AG04450 (cell line): ENCODE measurements around the gene NACC2. TPM values are rescaled to one million over a fixed set of nuclear protein-coding genes. Genes with fewer than 3 reads are reported as not detected.

Experiments
- CTCF ChIA-PET: fragments of 300-600, 350-600 bp; formaldehyde crosslinking; extraction: SDS; loops from one replicate; lab custom pipeline; 2022; ENCODE audit warnings: antibody characterized with exemption, inconsistent platforms; lab: Charles Lee
- POLR2A ChIA-PET: fragments of 350-600 bp; formaldehyde crosslinking; extraction: SDS; loops from one replicate; lab custom pipeline; 2021; ENCODE audit warnings: antibody characterized with exemption, inconsistent platforms; lab: Yijun Ruan, JAX
- DNase-seq: peaks from one replicate; pipeline ENCODE4 v3.0.0-alpha.2; 2011; ENCODE audit warnings: low read depth, low spot score
- H3K27ac ChIP-seq: one replicate; pipeline ENCODE4 v1.5.1; 2012; ENCODE audit warnings: low read depth, low read length, control low read depth
- H3K27me3 ChIP-seq: one replicate; pipeline ENCODE4 v1.6.0; 2012; ENCODE audit warnings: low read length; ENCODE audit not compliant: control insufficient read depth, insufficient read depth
- H3K4me3 ChIP-seq: 2 replicates; pipeline ENCODE4 v1.5.1; 2011; ENCODE audit warnings: mild to moderate bottlenecking, low read depth, low read length, control low read depth
- H3K9me3 ChIP-seq: 2 replicates; pipeline ENCODE4 v1.5.1; 2012; ENCODE audit warnings: low read length; ENCODE audit not compliant: control insufficient read depth, insufficient read depth
- polyA plus RNA-seq: library from polyadenylated mRNA; depleted of rRNA; stranded (reverse); fragments of >200 nt; gene quantifications from 2 replicates; pipeline ENCODE4 v1.2.3, GENCODE V29; 2011
- TF ChIP-seq, protein P1 (sequence below): IDR thresholded peaks from 2 replicates; pipeline ENCODE4 v1.5.1; 2011; ENCODE audit warnings: low read depth, low read length, control low read depth, inconsistent platforms

Gene NACC2
- polyA plus RNA-seq, 1 experiment: 11.7 TPM

DNA sequence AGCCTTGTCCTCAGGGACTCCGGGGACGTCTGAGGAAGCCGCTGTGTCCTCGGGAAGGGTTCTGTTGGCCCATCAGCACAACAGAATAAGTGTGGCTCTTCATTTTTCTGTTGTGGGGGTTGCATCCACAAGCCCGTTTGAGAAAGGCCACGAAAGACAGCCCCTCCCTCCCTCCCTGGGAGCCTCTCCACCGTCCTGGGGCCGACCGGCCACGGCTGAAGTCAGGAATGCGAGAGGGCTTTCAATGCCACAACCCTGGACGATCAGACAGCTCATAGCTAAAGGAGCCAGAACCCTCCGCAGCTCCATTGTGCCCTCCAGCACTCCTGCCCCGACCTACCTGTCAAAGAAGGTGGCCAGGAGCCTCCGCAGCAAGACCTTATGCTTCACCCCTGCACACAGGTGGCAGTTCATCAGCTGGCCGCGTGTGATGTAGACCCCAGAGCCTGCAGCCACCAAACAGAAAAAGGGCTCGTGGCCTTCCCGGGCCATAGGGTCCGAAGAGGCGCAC lies 81.5 kb downstream of the NACC2 start:
- DNase-seq: no peak
- POLR2A ChIA-PET: no interaction called here

DNA sequence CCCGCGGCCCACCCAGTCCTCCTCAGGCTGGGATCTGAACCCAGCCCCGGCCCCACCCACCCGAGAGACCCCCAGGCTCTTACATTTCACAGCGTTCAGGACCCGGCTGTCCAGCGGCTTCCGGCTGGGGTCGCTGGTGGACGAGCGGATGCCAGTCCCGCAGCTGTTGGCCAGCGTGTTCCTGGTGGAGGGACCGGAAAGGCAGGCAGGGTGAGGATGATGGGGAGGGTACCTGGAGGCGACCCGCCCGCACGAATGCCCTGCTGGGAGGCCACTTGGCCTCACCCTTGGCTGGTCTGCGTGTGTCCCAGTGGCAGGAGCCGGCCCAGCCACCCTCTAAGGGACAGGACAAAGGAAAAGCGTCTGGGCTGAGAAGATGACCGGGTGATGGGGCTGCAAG lies 82.0 kb downstream of the NACC2 start:
- Histone ChIP-seq H3K9me3 (peaks cover 14% of the 10 kb centered on the region), H3K4me3 (no peak overlapping the region), H3K27ac (no peak overlapping the region), H3K27me3 (no peaks in the 10 kb centered on the region)
- CTCF ChIA-PET: interaction anchor here (1.1 to 1.5 kb wide), 2 partner anchors 44 to 76 kb away, joined by 3 read pairs; no protein-coding TSS in a partner anchor
- DNase-seq: no peak
- POLR2A ChIA-PET: no interaction called here
- TF ChIP-seq, protein P1, sequence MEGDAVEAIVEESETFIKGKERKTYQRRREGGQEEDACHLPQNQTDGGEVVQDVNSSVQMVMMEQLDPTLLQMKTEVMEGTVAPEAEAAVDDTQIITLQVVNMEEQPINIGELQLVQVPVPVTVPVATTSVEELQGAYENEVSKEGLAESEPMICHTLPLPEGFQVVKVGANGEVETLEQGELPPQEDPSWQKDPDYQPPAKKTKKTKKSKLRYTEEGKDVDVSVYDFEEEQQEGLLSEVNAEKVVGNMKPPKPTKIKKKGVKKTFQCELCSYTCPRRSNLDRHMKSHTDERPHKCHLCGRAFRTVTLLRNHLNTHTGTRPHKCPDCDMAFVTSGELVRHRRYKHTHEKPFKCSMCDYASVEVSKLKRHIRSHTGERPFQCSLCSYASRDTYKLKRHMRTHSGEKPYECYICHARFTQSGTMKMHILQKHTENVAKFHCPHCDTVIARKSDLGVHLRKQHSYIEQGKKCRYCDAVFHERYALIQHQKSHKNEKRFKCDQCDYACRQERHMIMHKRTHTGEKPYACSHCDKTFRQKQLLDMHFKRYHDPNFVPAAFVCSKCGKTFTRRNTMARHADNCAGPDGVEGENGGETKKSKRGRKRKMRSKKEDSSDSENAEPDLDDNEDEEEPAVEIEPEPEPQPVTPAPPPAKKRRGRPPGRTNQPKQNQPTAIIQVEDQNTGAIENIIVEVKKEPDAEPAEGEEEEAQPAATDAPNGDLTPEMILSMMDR: no peak

More for the DNA sequence above, 81.5 kb downstream of the NACC2 start:
- Histone ChIP-seq H3K27me3 (no peaks in the 10 kb centered on the region), H3K27ac (no peak overlapping the region), H3K4me3 (no peak overlapping the region), H3K9me3 (peaks cover 14% of the 10 kb centered on the region)
- CTCF ChIA-PET: interaction anchor here (1.1 to 1.5 kb wide), 2 partner anchors 44 to 76 kb away, joined by 3 read pairs; no protein-coding TSS in a partner anchor
- TF ChIP-seq, protein P1: no peak

DNA sequence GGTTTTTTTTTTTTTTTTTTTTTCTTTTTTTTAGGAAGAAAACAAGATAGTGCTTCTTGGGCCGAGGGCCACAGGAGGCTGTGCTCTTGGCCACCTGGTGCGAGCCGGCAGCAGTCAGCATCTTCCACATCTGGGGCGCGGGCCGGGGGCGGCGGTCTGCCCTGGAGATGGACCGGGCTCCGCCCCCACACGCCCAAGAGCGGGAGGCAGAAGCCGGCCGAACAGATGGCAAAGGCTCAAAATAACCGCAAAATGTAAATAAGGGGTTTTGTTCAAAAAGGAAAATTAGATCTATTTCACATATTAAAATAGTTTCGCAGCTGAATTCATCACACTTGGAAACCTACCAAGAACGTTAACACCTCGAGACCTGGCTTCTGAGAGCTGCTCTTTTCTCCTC lies 82.4 kb downstream of the NACC2 start:
- TF ChIP-seq, protein P1: no peak
- Histone ChIP-seq H3K27ac (no peak overlapping the region), H3K4me3 (no peak overlapping the region), H3K9me3 (peaks cover 14% of the 10 kb centered on the region), H3K27me3 (no peaks in the 10 kb centered on the region)
- ChIA-PET CTCF (no interaction called here), POLR2A (no interaction called here)
- DNase-seq: no peak

DNA sequence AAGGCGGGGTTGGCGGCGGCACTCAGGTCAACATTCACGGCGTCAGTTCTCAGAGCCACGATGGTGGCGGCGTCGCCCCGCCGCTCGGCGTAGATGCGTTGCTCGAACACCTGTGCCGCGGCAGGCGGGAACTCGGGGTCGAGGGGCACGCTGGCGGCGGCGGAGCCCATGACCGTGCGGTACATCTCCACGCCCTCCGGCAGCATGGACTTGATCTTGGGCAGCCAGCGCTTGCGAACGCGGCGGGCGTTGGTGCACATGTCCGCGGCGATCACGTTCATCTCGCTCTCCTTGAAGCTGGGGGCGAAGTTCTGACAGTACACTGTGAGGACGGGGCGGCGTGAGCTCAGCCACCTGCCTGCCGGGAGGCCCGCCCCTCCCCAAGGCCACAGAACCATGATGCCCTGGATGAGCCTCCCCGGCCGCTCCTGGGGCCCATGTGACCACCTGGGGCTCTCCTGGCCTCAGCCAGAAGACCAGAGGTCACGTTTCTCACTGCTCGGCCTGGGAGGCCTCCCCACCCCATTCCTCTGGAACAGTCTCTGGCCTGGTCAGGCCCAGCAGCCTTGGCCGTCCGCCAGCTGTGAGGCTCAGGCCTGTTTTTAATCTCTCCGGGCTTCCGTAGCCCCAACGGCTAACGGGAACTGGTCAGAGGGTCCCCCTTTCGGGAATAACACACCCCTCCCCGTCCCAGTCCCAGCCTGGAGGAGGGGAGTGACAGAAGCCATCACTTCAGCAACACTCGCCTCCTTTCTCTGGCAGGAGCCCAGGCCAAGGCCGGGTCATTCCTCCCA lies 83.2 kb downstream of the NACC2 start:
- TF ChIP-seq, protein P1: no peak
- no peak overlapping the region for H3K27ac ChIP-seq
- no peaks in the 10 kb centered on the region for H3K27me3 ChIP-seq
- ChIA-PET POLR2A (no interaction called here), CTCF (no interaction called here)
- no peak overlapping the region for H3K4me3 ChIP-seq
- DNase-seq: no peak
- H3K9me3 ChIP-seq: peaks cover 14% of the 10 kb centered on the region

DNA sequence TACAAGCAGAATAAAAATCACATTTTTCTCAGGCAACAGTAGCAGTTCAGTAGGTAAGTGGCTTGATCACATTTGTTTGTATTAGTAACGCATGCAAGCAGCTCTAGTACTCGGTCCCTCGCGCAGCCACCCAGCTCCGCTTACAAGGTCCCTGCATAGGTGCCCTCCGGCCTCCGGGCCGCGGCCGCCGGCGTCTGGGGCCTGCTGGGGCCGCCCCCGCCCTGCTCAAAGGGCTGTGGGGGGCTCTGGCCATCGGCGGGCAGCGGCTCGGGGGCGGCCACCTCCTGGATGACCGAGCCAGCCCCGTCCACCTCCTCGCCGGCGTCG lies 83.8 kb downstream of the NACC2 start:
- Histone ChIP-seq H3K27ac (no peak overlapping the region), H3K27me3 (no peaks in the 10 kb centered on the region), H3K4me3 (no peak overlapping the region), H3K9me3 (peaks cover 14% of the 10 kb centered on the region)
- ChIA-PET POLR2A (no interaction called here), CTCF (no interaction called here)
- TF ChIP-seq, protein P1: no peak
- no peak for DNase-seq
